ENCODE results near the gene FAM47A.

DNA sequence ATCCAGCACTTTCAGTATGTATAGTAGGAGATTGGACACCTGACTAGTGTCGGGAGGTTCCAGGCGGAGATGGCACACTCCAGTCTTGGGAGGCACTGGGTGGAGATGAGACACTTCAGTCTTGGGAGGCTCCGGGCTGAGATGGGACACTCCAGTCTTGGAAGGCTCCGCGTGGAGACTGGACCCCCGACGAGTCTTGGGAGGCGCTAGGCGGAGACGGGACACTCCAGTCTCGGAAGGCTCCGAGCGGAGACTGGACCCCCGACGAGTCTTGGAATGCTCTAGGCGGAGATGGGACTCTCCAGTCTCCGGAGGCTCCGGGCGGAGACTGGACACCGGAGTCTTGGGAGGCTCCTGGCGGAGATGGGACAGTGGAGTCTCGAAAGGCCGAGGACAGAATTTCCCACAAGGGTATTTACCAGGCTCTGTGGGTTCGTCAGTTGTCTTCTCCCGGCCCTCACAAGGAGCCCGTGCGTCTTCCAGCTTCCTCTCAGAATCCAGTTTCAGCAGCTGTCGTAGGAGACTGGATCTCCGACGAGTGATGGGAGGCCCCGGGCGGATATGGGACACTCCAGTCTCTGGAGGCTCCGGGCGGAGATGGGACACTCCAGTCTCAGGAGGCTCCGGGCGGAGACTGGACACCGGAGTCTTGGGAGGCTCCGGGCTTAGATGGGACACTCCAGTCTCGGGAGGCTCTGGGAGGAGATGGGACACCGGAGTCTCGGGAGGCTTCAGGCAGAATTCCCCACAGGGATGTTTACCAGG lies 952 bp downstream of the FAM47A start:
- TF ChIP-seq, protein P1, sequence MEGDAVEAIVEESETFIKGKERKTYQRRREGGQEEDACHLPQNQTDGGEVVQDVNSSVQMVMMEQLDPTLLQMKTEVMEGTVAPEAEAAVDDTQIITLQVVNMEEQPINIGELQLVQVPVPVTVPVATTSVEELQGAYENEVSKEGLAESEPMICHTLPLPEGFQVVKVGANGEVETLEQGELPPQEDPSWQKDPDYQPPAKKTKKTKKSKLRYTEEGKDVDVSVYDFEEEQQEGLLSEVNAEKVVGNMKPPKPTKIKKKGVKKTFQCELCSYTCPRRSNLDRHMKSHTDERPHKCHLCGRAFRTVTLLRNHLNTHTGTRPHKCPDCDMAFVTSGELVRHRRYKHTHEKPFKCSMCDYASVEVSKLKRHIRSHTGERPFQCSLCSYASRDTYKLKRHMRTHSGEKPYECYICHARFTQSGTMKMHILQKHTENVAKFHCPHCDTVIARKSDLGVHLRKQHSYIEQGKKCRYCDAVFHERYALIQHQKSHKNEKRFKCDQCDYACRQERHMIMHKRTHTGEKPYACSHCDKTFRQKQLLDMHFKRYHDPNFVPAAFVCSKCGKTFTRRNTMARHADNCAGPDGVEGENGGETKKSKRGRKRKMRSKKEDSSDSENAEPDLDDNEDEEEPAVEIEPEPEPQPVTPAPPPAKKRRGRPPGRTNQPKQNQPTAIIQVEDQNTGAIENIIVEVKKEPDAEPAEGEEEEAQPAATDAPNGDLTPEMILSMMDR (IDR thresholded peaks at IDR 0.05; ENCODE audit: low read depth, low read length): no peak
- no peak for TF ChIP-seq EZH2phosphoT487 (IDR thresholded peaks at IDR 0.05; ENCODE audit: low read depth)
